ENCODE measurements around the gene NKG7.

Gene NKG7

DNA sequence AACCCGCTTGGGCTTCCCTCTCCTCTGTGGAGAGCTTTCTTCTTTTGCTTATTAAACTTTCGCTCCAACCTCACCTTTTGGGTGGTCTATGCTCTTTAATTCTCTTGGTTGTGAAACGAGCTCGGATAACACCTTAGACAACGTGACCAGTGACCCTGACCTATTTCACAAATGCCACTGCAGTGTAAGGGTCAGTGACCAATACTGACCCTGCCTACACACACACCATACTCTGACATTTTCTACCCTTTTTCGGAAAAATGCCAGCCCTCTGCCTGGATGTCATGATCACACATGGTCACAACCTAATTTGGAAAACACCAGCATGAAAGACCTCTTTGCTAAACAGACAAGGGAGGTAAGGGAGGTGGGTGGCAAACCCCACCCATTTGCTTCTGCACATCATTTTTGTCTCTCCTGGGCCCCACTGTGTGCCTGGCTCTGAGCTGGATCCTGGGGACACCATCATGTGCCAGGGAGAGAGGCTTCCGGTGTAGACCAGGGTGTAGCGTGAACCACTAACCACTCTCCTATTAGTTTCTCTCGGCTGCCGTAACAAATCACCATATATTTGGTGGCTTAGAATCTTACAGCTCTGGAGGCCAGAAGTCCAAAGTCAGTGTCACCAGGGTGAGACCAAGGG is 16.2 kb downstream of the NKG7 start:
- TF ChIP-seq, protein P1, sequence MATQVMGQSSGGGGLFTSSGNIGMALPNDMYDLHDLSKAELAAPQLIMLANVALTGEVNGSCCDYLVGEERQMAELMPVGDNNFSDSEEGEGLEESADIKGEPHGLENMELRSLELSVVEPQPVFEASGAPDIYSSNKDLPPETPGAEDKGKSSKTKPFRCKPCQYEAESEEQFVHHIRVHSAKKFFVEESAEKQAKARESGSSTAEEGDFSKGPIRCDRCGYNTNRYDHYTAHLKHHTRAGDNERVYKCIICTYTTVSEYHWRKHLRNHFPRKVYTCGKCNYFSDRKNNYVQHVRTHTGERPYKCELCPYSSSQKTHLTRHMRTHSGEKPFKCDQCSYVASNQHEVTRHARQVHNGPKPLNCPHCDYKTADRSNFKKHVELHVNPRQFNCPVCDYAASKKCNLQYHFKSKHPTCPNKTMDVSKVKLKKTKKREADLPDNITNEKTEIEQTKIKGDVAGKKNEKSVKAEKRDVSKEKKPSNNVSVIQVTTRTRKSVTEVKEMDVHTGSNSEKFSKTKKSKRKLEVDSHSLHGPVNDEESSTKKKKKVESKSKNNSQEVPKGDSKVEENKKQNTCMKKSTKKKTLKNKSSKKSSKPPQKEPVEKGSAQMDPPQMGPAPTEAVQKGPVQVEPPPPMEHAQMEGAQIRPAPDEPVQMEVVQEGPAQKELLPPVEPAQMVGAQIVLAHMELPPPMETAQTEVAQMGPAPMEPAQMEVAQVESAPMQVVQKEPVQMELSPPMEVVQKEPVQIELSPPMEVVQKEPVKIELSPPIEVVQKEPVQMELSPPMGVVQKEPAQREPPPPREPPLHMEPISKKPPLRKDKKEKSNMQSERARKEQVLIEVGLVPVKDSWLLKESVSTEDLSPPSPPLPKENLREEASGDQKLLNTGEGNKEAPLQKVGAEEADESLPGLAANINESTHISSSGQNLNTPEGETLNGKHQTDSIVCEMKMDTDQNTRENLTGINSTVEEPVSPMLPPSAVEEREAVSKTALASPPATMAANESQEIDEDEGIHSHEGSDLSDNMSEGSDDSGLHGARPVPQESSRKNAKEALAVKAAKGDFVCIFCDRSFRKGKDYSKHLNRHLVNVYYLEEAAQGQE (IDR thresholded peaks at IDR 0.05; ENCODE audit: insufficient read depth in 1 of 2, low read depth in 2 of 2, low read length in 2 of 2): no peak
- no peak for TF ChIP-seq POLR2AphosphoS5 (IDR thresholded peaks at IDR 0.05; ENCODE audit: low read depth, low read length)
- no peak for TF ChIP-seq FOXP2 (optimal IDR thresholded peaks at IDR 0.05; ENCODE audit: borderline replicate concordance, extremely low read depth, extremely low read length, insufficient read depth)
- TF ChIP-seq SIN3A (IDR thresholded peaks at IDR 0.05; ENCODE audit: borderline replicate concordance, insufficient read depth, low read length): no peak
- TF ChIP-seq TAF1 (IDR thresholded peaks at IDR 0.05; ENCODE audit: borderline replicate concordance, insufficient read depth, low read length): no peak

DNA sequence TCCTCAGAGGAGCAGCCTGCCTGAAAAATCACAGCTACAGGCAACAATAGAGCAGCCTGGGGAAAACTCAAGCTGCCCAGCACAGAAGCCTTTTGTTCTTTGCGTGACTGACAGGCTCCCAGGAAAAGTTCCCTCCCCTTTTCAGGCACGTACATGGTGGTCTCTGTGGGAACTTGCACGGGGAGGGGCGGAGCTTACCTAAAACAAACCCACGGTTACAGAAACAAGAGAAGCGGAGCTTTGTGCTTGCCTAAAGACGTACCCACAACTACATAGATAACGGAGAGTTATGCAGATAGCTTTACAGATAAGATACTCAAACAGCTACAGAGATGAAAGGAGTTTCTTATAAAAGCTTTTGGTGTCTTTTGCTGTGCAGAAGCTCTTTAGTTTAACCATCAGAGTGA is 17.7 kb downstream of the NKG7 start:
- TF ChIP-seq SIN3A (IDR thresholded peaks at IDR 0.05; ENCODE audit: borderline replicate concordance, insufficient read depth, low read length): no peak
- no peak for TF ChIP-seq FOXP2 (optimal IDR thresholded peaks at IDR 0.05; ENCODE audit: borderline replicate concordance, extremely low read depth, extremely low read length, insufficient read depth)
- TF ChIP-seq TAF1 (IDR thresholded peaks at IDR 0.05; ENCODE audit: borderline replicate concordance, insufficient read depth, low read length): no peak
- TF ChIP-seq POLR2AphosphoS5 (IDR thresholded peaks at IDR 0.05; ENCODE audit: low read depth, low read length): no peak
- TF ChIP-seq, protein P1 (IDR thresholded peaks at IDR 0.05; ENCODE audit: insufficient read depth in 1 of 2, low read depth in 2 of 2, low read length in 2 of 2): no peak

DNA sequence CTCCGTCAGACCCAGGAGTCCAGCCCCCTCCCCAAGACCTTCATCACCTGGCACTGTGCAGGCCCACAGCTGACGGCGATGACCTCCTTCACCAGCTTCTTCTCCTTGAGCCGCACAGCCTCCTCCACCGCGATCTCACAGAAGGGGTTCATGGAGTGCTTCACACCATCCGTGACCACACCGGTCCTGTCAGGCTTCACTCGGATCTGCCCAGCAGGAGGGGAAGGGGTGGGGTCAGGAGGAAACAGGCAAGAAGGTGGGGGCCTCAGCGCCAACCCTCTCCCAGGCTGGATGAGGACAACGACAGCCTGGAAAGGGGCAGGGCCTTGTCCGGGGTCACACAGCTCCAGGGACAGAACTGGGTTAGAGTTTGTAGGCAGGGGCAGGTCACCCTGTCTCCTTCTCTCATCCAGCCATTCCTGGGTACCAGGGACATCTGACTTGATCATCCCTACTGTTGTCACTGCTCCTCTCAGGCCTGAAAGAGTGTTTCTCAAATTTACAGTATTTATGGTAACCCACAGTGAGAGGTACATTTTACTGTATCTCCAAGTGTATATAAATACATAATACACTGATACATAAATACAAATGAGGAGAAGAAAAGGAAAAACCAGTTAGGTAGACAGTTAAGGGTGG is 18.2 kb downstream of the NKG7 start:
- TF ChIP-seq FOXP2 (optimal IDR thresholded peaks at IDR 0.05; ENCODE audit: borderline replicate concordance, extremely low read depth, extremely low read length, insufficient read depth) (no peak), POLR2AphosphoS5 (IDR thresholded peaks at IDR 0.05; ENCODE audit: low read depth, low read length) (no peak), SIN3A (IDR thresholded peaks at IDR 0.05; ENCODE audit: borderline replicate concordance, insufficient read depth, low read length) (no peak), TAF1 (IDR thresholded peaks at IDR 0.05; ENCODE audit: borderline replicate concordance, insufficient read depth, low read length) (no peak)
- TF ChIP-seq, protein P1 (IDR thresholded peaks at IDR 0.05; ENCODE audit: insufficient read depth in 1 of 2, low read depth in 2 of 2, low read length in 2 of 2): no peak

DNA sequence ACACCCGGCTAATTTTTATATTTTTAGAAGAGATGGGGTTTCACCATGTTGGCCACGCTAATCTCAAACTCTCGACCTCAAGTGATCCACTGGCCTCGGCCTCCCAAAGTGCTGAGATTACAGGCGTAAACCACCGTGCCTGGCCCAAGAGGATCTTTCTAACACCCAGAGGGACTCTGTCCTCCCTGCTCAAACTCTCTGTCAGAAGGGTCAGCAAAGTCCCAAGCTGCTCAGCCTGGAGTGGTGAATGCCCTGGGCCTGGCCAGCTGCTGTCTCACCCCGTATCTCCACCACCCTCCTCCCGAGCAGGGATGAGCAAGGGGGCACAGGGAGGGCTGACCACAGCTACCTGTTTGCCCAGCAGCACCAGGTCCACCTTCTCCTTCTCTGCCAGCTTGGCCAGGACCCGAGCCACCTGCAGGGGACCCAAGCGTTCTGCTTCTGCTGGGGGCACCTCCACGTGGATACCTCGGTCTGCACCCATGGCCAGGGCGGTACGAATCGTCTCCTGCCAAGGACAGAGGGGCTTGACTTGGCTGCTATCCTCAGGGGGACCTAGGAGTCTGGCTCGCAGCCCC is 19.6 kb downstream of the NKG7 start:
- TF ChIP-seq FOXP2 (optimal IDR thresholded peaks at IDR 0.05; ENCODE audit: borderline replicate concordance, extremely low read depth, extremely low read length, insufficient read depth): no peak
- TF ChIP-seq SIN3A (IDR thresholded peaks at IDR 0.05; ENCODE audit: borderline replicate concordance, insufficient read depth, low read length): no peak
- TF ChIP-seq POLR2AphosphoS5 (IDR thresholded peaks at IDR 0.05; ENCODE audit: low read depth, low read length): no peak
- no peak for TF ChIP-seq TAF1 (IDR thresholded peaks at IDR 0.05; ENCODE audit: borderline replicate concordance, insufficient read depth, low read length)
- TF ChIP-seq, protein P1 (IDR thresholded peaks at IDR 0.05; ENCODE audit: insufficient read depth in 1 of 2, low read depth in 2 of 2, low read length in 2 of 2): no peak

Measured in PFSK-1 (cell line).